Non-pigmented ciliary epithelial cell (primary cell): ENCODE measurements around the gene PTH1R.

Experiments
- DNase-seq: peaks from one replicate; pipeline ENCODE4 v3.0.0-alpha.2; 2010; ENCODE audit warnings: low read depth

The PTH1R gene

GRCh38 chr3:46849686-46850467, 27.6 kb upstream of the PTH1R start:
- DNase-seq: no peak

DNA sequence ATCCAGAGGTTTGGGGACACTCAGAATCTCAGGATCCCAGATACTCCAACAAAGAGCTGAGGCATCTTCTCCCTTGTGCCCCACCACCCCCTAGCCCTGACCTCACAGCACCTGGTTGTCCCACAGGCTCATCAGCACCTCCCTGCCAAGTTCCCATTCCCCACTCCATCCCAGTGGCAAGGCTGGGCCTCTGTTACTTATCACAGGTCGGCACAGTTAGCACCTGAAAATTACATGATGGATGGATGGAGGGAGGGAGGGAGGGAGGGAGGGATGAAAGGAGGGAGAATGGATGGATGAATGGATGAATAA, 27.1 kb upstream of the PTH1R start:
- DNase-seq: no peak

GRCh38 chr3:46851364-46852333, 25.9 kb upstream of the PTH1R start:
- no peak for DNase-seq

GRCh38 chr3:46852334-46852720, 25.2 kb upstream of the PTH1R start:
- no peak for DNase-seq

DNA sequence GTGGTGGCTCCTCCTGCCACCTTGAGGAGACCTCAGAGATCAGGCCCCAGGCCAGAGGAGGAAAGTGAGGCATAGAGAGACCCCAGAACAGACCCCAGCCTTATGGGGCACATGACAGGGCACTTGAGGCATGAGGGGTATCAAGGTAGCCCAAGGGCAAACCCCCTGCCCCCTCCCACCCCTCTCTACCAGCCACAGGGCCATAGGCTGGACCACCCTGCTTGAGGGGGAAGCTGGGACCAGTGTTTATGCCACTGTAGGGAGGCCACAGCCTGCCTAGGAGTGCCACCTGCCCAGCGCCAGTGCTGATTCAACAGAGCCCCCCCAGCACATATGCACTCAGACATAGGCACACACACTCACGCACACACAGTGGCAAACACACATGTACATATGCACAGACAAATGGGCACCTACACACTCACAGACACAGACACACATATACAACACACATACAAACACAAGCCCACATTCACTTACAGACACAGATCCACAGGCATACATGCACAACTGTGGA, 24.6 kb upstream of the PTH1R start:
- no peak for DNase-seq

DNA sequence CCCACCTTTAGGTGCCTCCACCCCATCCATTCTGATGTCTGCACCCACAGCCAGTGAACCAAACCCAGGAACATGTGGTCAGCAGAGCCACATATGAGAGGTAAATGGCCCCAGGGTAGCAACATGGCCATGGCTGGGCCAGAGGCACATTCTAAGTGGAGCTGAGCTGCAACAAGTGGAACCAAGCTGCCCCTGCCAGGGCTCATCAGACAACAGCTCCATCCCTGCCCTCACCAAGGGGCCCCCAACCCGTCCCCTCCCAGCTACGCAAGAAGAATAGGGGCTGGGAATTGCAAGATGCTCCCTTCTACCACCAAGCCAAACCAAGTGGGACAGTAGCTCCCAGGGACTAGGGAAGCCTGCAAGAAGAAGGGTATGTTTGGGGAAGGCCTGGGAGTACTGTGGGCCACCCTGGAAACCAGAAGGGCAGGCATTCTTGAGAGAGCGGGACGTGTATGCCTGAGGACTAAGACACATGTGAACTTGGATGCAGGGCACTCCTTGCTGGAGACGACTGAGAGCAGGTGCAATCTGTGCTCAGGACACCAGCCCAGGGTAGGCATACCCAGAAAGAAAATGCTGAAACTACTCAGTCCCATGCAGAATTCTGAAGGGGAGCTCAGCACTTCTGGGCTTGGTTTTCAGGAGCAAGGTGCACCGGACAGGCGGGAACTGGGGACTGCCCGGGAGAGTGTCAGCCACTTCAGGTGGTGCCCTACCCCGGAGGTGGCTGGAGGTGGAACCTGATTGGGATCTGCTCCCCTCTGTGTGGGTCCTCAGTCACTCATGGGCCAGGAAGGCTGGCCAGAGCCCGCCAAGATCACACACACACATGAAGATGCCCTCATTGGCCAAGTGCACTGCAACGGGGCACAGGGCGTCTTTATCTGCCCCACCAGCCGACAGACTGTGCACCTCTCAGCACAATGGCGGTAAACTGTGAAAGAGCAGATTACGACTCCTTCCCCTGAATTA, 23.8 kb upstream of the PTH1R start:
- no peak for DNase-seq

- no peak for DNase-seq
Measured at GRCh38 chr3:46854555-46854991, 22.9 kb upstream of the PTH1R start.

DNA sequence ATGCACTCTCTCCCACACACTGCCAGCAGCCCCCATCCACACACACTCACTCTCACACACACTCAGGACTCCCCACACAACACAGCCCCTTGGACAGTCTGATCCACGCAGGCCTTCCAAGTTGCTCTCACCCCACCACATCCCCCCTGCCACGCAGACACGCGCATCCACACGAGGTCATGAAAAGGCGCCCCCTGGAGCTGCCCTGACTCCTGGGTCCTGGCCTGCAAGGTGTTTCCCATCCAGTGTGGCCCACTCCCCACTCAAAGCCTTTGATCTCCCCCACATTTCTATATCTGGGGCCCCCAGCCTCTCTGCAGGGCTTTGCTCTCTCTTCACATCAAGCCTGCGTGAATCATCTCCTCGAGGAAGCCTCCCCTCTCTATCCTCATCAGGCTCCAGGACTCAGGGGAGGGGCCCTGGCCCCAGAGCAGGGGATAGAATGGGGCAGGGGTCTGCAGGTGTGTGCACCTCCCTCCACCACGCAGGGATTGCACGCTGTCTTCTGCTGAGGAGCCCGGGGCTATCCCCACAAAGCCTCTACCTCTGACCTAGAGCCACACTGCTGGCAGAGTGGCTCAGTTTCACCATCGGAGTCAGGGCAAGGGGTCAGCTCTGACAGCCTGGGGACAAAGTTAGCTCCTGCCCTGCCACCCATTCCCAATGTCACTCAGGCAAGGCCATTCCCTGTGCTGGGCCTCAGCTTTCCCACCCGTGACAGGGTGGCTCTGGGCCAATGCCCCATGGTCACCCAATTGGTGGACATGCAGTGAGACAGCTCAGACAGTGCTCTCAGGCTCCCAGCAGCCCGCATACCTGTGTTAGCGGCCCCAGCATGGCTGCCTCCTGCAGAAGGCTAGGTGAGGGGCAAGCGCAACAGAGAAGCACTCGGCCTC, 20.7 kb upstream of the PTH1R start:
- DNase-seq: no peak

DNA sequence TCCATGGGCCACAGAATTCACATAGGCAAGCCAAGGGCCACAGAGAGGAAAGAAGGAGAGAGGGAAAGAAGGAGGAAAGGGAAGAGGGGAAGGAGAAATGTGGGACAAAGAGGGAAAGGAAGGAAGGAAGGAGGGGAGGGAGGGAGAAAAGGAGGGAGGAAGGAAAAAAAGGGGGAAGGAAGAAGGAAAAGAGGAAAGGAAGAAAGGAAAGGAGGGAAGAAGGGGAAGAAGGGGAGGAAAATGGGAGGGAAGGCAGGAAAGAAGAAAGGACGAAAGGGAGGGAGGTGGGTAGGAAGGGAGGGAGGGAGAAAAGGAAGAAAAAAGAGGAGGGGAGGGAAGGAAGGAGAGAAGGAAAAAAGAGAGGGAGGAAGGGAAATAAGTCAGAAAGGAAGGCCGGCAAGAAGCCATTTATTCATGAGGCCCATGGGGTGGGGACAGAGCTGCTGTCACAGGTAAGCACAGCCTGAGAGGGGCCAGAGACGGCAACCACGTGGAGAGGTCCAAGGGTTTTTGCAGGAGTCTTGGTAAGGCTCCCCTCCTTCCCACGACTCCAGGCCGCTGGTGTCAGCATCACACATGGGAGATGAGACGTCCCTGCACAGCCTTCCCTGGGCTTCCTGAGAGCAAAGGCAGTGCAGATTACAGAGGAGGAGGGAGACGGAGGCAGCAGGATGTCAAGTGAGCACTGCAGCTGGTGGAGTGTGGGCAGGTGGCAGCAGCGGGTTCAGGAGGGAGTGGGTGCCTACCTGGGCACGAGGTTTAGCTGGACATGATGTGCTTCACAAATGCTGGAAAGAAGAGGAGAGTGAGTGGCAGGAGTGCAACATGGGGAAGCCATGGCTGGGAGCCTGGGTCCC, 19.8 kb upstream of the PTH1R start:
- DNase-seq: no peak

- no peak for DNase-seq
Measured at GRCh38 chr3:46858456-46858855, 19.1 kb upstream of the PTH1R start.

- DNase-seq: no peak
Measured at GRCh38 chr3:46859001-46859710, 18.4 kb upstream of the PTH1R start.

DNA sequence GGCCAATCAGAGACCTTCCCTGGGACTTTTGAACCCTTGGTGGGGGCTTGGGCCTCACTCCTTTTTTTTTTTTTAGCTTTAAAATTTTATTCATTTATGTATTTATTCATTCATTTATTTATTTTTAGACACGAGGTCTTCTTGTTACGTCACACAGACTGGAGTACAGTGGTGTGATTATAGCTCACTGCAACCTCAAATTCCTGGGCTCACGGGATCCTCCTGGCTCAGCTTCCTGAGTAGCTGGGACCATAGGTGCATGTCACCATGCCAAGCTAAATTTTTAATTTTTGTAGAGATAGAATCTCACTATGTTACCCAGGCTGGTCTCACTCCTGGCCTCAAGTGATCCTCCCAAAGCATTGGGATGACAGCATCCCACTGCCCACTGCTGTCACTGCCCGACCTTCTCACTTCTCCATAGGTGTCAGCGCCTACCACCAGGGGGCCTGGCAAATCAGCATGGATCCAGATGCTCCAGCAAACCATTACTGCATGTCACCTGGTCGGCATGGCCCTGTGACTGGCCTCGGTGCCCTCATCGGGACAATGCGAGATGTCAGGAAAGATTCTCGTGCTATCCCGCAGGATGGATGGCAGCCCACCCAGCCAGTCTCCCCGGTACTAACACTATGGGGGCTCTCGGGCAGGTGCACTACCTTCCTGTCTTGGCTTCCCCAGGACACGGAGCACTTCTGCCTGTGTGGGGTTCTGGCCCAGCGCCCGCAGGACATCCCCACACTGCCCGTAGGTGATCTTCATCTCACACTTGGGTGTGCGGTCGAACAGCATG, 17.3 kb upstream of the PTH1R start:
- no peak for DNase-seq

DNA sequence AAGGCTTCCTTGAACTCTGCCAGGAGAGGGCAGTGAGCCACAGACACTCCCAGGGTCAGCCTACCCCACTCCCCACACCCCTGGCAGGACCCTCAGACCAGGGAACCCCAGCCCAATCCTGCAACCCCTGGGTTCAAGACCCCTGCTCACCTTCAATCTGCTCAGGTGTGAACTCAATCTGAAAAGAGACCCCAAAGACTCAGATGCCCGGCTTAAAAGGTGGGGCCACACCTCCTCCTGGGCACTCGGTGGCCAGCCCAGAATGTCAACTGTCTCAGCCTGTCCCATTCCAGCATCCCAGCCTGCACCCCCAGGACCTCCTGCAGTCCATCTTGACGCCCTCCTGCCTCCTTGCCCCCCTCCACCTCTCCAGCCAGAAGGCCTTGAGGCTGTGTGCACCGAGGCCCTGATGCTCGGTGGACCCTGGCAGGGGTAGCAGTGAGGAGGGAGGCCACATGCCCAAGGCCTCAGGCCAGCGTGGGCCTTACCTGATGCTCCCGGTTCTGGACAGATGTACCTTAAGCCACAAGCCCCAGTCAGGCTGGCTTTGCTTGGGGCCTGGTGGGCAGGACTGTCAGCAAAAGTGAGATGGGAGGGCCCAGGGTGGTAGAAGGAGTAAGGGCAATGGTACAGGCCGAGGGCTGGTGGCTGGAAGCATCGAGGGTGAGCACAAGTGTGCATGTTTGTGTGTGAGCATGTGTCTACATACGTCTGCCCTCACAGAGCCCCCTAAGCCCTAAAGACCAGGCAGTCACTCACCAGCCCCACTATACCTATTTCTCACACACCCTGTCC, 16.5 kb upstream of the PTH1R start:
- DNase-seq: no peak

DNA sequence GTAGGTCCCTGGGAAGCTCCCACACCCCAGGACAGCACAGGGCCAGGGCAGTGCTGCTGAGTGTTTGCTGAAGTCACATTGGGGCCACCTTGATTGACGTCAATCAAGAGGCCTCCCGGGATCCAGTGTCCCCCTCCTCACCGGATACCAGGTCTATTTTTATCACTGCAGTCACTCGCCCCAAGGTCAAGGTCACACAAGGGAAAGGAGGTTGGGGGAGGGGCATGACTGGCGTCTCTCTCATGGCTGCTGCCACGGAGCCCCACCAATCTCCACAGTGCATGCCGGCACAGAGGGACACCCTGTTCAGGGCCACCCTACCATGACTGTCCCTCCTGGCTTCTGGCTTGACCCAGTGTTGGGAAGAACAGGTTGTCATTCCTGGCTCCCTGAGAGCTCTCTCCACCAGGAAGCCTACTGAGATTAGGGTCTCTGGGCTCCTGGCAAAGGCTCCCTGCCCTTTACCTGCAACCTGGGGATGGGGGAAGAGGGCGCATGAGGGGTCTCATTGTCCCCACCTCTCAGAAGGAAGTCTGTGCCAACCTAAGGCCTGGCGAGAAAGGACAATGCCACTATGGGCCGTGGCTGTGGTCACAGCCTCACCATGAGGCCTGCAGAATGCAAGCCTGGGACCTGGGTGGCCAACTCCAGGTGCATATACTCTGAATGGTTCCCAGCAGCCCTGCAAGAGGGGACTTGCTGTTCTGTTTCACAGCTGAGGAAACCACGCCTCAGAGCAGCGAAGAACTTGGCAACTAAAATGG, 15.7 kb upstream of the PTH1R start:
- DNase-seq: no peak

- DNase-seq: no peak
Measured at GRCh38 chr3:46862369-46863025, 15.0 kb upstream of the PTH1R start.

DNA sequence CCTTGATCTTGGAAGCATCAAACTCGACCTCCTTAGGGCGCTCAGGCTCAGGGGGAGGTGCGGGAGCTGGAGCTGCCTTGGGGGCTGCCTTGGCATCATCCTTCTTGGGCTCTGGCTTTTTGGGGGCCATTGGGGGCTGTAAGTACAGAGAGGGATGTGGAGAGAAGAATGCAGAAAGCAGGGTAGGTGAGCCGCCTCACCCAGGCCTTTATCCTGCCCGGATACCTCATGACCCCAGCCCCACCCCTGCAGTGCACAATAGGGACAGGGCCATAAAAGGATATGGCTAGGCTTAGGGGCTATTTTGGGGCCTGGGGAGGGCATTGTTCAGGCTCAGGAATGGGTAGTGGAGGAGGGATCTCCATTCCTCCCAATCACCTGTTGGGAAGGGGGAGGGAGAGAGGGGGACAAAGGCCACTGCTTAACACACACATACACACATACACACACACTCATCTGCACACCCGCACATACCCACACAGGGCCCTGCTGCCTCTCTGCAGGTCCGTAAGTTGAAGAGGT, 14.2 kb upstream of the PTH1R start, which contains the start of gene MYL3:
Gene MYL3 (minus strand): TSS at position 184 of the 522 bp plus-strand sequence. CDS start 54 bp downstream, at position 130.
- DNase-seq: no peak
